Renal cortical epithelial cell (primary cell): ENCODE results near the gene SBNO2. TPM values are rescaled to one million over a fixed set of nuclear protein-coding genes. Genes with fewer than 3 reads are reported as not detected.

Source experiments
- DNase-seq: peaks from one replicate; pipeline ENCODE4 v3.0.0-alpha.2; 2011; ENCODE audit warnings: low read depth
- total RNA-seq: library from RNA; depleted of rRNA; stranded (reverse); fragments of >200 nt; gene quantifications from 2 replicates; pipeline ENCODE4 v1.2.3, GENCODE V29; 2014

The SBNO2 gene
- total RNA-seq, 1 donor from 2014 or later: 113 TPM

DNA sequence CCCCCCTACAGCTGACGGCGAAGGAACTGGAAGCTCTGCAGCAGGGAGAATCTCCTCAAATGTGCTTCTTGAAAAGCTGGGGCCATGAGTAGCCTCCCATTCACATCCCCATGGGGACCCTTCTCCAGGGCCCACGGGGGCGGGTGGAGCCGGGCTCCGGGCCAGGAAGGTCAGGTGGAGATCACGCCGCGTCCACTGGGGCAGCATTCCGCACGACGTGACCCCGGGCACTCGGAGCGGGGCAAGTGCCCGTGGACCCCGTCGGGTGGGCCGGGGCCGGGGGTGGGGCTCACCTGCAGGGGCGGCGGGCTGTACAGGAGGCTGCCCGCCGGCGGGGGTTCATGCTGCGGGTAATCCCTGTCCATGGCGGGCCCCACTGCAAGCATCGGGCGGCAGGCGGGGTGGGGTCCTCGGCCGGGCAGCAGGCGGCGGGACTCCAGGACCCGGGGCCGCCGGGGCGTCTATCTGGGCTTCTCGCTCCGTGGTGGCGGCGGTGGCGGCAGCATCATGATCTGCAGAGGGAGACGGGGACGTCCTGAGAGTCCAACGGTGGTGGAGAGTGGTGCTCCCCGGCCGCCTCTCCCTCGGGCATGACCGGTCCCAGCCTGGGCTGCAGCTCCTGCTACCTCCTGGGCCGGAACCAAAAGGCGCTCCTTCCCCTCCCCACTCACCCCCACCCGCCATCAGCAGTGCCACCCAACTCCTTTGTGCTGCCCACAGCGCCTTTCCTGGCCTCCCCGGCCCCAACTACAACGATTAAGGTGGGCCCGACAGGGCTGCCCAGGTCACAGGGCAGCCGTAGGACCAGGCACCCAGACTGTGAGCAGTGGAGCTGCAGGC lies 20.0 kb downstream of the SBNO2 start:
- DNase-seq: no peak

DNA sequence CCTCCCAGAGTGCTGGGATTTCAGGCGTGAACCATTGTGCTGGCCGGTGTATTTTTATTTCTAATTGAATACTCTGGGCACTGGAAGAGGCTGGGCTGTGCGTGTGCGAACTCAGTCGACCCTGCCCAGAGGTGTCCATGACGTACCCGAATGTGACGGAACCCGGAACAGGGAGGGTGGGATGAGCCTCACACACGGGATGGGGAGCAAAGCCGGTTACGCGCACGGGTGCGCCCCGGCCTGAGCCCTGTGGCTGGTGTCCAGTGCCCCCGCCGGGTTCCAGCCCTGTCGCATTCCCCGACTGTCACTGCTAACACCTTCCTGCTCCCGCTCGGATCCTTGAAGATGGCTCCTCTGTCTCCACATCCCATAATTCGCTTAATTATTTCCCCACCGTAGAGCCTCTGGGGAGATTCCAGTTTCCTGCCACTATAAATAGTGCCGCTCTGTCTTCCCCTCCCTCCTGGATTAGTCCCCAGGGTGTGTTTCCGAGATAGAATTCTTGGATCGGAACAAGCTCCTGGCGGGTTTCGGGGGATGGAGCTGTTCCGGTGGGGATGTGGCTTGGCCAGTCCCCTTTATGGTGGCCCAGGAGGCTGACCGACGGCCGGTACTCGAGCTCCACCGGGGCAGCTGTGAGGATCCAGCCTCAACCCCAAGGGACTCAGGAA lies 22.0 kb downstream of the SBNO2 start:
- DNase-seq: no peak

DNA sequence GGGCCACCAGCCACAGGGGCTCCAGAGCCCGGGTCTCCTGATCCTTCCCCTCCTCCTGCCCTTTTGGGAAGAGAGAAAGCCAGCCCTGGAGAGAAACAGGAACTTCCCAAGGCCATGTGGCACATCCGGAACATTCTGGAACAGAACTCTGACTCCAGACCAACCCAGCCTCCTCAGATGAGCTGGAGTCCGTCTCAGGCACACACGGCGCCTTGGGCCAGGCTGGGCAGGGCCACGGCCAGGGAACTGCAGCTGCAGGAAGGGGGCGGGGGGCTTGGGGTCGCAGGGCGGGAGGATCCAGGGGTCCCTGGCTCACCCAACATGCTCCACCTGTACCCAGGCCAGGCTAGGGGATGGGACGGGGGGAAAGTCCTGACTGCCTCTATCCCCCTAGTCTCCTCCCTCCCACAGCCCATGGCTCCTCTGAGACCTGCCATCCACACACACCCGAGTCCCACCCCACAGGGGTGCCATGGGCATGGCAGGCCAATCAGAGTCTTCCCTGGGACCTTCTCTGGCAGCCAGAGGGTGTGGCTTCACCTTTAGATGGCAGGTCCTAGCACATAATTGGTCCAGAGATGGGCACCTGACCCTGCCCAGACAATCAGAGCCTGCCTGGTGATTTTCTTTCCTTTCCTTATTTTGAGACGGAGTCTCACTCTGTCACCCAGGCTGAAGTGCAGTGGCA lies 22.9 kb downstream of the SBNO2 start:
- DNase-seq: no peak

DNA sequence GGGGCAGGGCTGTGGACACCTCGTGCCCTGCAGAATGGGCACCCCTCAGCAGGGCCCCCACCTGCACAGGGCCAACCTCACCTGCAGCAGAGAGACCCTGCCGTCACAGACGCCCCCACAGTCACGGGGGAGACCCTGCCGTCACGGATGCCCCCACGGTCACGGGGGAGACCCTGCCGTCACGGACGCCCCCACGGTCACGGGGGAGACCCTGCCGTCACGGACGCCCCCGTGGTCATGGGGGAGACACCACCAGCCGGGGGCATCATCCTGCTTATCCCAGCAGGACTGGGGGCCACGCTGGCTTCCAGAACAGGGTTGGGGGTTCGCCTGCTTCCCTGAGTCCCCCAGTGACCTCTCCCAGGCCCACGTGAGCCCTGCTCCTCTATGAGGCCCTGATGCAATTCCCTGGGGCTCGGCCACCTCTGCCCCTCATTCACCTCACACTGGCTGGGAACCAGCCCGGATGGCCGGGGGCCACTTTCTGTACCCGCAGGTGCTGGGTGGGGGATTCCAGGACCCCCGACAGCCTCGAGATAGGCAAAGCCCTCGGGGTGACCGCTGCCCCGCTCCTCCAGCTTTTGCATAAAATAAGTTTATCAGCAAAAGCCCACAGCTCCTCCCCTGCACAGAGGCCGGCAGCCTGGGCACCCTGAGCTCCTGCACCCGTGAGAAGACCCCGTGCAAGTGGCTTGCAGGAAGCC lies 23.6 kb downstream of the SBNO2 start:
- no peak for DNase-seq

DNA sequence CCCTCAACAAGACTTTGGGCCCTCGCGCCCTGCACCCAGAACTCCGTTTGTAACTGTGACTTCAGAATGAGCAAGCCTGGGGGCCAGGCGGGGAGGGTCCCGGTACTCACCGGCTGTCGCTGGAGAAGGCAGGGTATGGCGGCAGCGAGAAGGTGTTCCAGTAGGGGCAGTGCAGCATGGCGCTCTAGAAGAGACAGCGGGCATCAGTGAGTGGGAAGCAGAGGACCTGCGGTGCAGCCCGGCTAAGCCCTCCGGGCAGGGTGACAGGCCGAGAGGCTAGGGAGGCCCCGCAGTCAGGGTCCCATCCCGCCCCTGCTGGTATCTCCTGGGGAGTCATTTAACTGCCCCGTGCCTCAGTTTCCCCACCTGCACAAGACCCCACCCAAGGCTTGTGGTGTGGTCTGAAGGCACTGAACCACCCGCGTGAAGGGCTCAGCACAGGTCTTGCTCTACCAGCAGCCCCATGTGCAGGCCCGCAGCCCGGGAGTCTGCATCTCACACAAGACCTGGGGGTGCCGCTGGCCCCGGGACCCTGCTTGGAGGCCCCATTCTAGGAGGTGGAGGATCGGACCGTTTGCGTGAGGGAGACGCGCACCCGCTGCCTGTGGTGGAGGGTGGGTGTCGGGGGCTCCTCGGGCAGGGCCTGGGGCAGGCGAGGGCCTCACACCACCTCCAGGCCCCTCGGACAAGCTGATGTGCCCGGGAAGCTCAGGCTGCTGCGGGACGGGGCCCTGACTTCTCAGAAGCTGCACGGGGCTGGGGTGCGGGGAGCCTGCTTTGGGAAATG lies 24.6 kb downstream of the SBNO2 start:
- no peak for DNase-seq

DNA sequence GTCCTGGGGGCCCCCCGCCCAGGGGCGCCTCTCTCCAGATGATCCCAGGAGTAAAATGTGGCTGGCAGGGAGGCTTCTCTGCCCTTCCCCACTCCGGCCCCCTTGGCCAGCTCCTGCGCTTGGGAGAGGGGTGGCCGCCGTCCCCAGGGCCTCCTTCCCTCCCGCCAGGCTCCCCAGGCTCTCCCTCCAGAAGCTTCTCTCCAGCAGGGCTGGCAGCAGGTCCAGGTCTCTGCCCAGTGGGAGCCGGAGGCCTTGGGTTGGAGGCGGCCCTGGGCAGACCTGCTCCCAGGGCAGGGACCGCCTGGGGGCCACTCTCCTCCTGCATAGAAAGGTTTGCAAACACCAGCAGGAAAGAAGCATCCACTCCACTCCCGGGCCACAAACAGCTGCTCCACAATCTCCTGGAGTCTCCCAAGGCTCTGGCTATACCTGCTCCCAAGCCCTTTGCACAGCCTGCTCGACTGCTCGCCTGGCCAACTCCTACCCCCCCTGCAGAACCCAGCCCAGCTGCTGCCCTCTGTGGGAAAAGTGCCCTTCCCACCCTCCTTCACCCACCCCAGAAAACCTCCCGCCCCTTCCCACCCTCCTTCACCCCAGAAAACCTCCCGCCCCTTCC lies 26.0 kb downstream of the SBNO2 start:
- DNase-seq: no peak

DNA sequence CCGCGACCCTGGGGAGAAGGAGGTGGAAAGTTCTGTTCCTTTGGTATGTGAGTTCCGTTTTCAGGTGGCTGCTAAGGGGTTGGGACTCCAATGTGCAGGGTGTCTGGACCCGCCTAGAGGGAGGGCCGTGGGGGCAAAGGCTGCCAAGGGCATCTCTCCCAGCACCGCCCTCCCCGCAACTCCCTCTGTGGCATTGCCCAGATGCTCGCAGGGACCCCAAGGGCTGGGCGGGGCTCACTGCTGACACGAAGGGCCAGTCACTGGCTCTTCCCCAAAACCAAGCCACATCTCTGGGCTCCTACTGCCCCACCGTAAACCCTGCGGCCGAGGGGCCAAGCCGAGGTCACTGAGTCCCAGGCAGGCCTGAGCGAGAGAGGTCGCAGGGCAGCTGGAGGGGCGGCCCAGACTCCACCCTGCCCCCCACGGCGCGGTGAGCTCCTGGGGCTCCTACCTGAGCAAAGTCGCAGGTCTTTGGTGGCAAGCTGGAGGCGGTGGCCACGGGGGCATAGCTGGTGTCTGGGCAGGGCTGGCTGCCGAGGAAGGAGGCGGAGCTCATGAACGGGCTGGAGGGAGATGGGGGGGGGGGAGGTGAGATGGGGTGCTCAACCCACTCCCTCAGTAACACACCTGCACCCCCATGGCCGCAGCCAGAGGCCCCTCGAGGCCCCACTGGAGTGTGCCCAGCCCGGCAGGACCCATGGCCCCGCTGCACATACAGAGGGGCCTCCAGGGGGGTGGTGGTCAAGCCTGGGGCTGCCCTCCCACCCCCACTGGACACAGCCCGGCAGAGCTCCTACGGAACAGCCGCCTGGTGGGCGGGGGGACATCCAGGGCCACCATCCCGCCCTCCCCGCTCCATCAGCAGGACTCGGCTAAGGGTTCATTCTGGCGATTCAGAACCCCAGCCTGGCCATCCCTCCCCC lies 26.9 kb downstream of the SBNO2 start:
- no peak for DNase-seq

DNA sequence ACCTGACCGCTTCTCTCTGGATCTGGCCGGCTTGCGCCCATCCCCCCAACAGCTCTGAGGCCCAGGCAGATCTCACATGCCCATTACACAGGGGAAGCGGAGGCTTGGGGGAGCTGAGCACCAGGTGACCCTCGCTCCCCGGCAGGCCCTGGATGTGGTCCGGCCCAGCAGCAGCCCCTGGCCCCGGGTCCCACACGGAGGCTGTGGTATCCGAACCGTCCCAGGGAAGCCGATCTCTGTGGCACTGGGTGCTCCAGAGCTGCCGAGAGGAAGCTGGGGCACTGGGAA lies 27.7 kb downstream of the SBNO2 start:
- no peak for DNase-seq

DNA sequence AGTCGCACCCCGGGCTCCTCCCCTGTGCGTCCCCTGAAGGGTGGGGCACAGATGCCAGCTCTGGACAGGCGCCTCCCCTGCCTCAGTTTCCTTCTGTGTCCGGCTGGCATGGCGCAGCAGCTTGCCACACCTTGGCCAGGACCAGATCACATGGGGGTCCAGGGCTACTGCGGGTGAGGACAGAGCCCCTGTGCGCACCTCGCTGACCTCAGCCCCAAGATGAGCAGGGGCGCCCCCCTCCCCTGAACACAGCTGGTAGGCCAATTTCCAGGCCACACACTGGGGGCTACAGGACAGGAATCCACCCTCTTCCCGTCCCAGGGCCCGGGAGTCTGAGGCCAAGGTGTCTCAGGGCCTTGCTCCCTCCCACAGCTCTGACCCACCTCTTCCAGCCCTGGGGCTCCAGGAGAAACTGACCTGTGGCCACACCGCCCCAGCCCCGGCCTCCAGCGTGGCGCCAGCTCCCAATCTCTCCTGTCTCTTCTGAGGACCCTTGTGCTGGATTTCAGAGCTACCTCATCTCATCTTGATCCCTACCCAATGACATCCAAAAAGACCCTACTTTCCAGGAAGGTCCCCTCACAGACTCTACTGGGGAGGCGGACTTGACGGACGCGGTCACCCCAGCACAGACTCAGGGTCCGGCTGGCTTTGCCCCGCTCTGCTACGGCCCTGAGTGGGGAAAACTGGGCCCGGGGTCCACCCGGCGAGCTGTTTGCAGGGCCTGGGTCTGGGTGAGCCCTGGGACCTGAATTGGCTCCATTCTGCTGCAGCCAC lies 28.2 kb downstream of the SBNO2 start:
- no peak for DNase-seq

DNA sequence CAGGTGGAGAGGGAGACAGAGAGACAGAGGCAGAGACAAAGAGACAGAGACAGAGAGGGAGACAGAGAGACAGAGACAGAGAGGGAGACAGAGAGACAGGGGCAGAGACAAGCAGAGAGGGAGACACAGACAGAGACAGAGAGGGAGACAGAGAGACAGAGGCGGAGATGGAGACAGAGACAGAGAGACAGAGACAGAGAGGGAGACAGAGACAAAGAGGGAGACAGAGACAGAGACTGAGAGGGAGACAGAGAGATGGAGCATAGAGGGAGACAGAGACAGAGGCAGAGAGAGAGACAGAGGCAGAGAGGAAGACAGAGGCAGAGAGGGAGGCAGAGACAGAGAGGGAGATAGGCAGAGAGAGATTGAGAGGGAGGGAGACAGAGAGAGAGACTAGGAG lies 29.3 kb downstream of the SBNO2 start:
- no peak for DNase-seq

DNA sequence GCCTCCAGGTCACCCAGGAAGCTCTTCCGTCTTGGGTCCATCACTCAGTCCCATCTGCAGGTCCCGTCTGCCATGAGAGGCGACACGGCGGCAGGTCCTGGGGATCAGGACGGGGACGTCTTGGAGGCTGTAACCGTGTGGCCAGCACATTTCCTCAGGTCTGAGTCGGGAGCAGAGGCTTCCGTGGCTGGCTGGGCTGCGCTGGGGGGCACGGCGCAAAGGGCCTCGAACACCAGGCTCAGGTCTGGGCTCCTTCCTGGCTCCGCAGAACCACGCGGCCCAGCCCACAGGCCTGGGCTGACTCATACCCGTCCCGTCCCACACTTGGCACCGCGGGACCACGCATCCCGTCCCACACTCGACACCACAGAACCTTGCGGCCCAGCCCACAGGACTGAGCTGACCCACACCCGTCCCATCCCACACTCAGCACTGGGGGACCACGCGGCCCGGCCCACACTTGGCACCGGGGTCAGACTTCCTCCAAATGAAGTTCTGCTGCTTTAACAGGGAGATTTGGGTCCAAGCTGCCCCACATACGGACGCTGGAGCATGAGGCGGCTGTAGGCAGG lies 30.2 kb downstream of the SBNO2 start:
- no peak for DNase-seq

DNA sequence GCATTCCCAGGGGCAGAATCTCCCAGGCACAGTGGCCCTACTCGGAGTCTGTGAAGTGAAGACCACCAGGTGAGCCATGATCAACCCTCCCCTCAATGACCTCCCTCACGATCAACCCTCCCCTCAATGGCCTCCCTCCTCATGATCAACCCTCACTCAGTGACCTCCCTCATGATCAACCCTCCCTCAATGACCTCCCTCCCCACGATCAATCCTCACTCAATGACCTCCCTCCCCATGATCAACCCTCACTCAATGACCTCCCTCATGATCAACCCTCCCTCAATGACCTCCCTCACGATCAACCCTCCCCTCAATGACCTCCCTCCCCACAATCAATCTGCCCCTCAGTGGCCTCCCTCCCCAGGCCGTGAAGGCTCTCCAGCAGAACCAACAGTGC lies 32.1 kb downstream of the SBNO2 start:
- DNase-seq: no peak

DNA sequence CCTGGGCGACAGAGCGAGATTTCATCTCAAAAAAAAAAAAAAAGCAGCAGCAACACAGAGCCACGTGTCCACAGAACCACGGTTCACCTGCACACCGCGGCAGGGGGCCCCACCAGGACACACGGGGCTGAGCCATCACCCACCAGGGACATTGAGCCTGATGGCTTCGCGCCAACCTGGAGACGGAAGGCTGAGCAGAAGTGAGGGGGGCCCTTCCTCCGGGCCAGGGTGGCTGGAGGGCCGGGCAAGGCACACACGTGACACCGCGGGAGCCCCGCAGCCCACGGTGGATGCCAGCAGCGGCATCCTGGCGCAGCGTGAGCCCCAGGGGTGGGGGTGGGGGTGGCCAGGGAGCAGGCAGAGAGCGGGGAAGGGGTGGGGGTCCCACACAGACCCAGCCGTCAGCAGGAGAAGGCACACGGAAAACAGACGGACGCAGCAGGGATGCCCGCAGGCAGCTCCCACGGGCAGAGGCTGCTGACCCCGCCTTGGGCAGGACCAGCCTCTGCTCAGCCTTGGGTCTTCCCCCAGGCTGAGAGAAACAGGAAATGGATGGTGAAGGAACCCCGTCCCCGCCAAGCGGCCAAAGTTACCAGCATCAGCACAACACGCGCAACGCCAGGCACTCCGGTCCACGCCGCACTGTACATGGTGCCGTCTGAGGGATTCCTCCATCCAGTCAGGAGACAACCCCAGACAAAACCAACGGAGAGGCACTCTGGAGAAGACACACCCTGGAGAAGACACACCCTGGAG lies 33.6 kb downstream of the SBNO2 start:
- no peak for DNase-seq

DNA sequence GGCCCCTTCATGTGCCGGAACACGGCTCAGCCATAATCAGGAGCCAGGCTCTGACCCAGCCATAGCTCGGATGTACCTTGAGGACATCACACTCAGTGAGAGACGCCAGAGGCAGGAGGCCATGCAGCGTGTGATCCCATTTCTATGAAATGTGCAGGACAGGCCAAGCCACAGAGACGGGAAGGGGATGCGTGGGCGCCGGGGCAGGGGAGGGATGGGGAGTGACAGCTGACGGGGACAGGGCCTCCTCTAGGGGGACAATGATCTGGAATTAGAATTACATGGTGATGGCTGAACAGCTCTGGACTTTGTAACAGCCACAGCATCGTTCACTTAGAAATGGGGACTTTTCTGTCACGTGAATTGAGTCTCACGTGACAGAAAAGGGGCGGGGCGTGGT lies 34.9 kb downstream of the SBNO2 start:
- no peak for DNase-seq

DNA sequence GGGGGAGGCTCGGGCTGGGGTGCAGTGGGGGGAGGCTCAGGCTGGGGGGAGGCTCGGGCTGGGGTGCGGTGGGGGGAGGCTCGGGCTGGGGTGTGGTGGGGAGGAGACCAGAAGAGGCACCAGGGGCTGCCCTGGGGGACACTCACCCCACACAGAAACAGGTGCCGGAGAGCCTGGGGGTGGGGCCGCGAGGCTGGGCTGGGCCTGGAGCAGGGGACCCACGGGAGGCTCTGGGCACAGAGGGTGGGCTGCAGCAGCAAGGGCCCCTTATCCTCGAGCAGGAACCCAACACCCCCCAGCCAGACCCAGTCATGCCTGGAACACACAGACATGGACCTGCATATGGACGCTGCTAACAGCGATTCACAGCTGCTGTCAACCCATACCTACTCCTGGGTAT lies 35.9 kb downstream of the SBNO2 start:
- no peak for DNase-seq

DNA sequence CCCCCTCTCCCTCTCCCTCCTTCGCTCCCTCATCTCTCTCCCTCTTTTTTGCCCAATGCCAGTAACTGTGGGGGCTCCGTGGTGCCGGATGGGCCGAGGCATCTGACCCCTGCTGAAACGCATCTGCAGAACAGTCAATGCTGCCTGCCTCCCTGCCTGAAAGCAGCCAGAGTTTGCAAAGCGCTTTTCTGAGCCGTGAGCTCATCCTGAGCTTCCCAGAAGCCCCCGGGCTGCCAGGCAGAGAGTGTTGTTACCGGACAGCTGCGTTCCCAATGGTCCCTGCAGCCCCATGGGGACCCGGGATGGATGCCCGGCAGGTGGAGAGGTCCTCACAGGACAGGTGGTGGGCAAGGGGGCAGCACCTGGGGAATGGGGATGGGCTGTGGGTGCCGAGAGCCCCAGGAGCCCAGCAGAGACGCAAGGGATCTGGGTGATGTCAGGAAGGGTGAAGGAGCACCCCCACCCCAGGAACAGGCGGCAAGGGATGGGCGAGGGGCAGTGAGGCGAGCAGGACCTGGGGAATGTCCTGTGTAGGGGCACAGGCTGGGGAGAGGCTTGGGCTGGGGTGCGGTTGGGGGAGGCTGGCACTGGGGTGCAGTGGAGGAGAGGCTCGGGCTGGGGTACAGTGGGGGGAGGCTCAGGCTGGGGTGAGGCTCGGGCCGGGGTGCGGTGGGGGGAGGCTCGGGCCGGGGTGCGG lies 37.3 kb downstream of the SBNO2 start:
- DNase-seq: no peak

DNA sequence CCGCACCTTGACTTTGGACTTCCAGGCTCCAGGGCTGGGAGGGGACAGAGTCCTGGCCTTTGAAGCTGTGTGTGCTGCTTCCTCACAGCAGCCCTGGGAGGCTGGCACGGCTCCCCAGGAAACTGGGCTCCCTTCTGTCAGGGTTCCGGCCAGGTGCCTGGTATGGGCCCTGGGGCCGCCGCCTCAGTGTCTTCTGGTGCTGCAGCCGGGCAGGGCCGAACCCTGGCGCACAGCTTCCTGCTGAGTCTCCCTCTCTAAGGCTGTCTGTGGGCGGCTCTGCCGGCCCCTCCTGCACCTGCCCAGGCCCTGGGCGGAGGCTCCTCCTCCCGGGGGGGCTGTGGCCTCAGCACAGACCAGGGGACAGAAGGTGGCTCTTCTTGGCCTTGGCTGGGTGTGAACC lies 37.9 kb downstream of the SBNO2 start:
- DNase-seq: no peak

DNA sequence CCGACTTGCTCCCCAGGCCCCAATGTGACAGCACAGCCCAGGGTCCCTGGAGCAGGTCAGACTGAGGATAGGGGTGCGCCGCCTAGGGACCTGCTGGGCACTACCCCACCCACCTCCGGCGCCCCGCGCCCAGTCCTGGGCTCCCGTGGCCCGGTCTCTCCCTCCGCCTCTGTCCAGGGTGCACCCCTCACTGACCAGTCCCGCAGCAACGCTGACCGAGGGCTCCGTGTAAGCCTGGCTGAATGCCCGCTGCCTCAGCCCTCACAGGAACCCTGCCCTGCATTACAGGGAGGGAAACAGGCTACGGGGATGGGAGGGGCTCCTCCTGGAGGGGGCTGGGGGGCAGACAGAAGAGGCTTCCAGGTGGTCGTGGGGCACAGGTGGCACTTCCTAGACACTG lies 38.6 kb downstream of the SBNO2 start:
- no peak for DNase-seq
